Measurements from ENCODE around the gene TBC1D7.

Gene TBC1D7

DNA sequence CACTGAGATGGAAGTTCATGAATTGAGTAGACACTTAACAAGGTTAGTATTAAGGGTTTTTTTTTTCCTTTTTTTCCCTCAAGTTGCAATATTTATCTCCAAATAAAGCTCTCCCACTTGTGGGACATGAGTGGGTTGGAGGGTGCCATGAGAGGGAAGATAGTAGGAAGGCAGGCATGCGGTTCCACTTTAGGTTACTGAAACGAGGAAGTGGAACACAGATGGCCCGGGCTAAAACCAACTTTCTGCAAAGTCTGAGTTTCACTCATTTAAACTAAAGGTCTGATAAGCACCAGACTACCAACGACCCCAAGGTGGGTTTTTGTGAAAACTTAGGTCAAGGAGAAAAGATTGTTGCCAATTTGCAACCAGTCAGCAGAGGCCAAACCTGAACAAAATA lies 42.2 kb downstream of the TBC1D7 start:
- H3K36me3 ChIP-seq = peaks cover 11% of the 10 kb centered on the region
- H3K27me3 ChIP-seq (ENCODE audit: insufficient read depth, low read depth, severe bottlenecking) = no peaks in the 10 kb centered on the region
- DNase-seq = no peak
- TF ChIP-seq, protein P1, sequence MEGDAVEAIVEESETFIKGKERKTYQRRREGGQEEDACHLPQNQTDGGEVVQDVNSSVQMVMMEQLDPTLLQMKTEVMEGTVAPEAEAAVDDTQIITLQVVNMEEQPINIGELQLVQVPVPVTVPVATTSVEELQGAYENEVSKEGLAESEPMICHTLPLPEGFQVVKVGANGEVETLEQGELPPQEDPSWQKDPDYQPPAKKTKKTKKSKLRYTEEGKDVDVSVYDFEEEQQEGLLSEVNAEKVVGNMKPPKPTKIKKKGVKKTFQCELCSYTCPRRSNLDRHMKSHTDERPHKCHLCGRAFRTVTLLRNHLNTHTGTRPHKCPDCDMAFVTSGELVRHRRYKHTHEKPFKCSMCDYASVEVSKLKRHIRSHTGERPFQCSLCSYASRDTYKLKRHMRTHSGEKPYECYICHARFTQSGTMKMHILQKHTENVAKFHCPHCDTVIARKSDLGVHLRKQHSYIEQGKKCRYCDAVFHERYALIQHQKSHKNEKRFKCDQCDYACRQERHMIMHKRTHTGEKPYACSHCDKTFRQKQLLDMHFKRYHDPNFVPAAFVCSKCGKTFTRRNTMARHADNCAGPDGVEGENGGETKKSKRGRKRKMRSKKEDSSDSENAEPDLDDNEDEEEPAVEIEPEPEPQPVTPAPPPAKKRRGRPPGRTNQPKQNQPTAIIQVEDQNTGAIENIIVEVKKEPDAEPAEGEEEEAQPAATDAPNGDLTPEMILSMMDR (IDR thresholded peaks at IDR 0.05; ENCODE audit: low read depth, low read length) = no peak
- H3K27ac ChIP-seq = no peak overlapping the region
- no peaks in the 10 kb centered on the region for H3K9me3 ChIP-seq (ENCODE audit: severe bottlenecking)
- no peak overlapping the region for H3K4me3 ChIP-seq (ENCODE audit: low read depth, low read length)

DNA sequence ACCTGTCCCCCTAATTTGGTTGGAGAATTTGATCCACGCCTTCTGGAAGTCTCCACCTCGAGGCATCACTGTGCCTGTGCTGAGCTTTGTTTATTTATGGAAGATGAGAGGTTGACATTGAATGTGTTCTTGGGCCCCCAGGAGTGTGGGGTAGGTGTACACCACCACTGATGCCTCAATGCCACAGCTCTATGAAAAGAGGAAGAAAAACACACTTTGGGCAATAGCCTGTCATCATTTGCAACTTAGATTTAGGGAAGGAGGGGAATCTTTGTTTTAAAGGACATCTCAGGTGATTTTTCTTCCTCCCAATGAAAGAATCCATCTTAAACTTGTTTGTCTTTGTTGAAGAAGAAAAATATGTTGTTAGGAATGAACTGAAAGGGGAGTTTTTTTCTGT lies 42.6 kb downstream of the TBC1D7 start:
- no peaks in the 10 kb centered on the region for H3K9me3 ChIP-seq (ENCODE audit: severe bottlenecking)
- TF ChIP-seq, protein P1 (IDR thresholded peaks at IDR 0.05; ENCODE audit: low read depth, low read length) = no peak
- peaks cover 10% of the 10 kb centered on the region for H3K36me3 ChIP-seq
- no peak overlapping the region for H3K27ac ChIP-seq
- no peak for DNase-seq
- H3K27me3 ChIP-seq (ENCODE audit: insufficient read depth, low read depth, severe bottlenecking) = no peaks in the 10 kb centered on the region
- H3K4me3 ChIP-seq (ENCODE audit: low read depth, low read length) = no peak overlapping the region

DNA sequence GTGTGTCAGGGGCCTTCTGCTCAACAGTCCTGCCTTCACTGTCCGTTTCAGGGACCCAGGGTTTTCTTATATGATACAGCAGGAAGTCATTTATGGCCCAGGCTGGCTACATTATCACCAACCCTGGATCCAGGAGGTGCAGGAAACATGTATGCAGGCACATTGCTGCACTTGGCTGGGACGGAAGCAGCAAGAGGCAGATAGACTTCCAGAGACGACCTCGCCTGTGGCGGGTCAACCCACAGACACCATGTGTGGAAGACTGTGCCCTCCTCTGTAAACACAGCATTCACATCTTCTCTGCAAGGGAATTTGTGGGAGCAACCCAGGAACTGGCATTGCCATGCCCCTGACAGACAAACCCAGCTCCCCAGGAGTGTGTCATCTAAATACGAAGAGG lies 43.7 kb downstream of the TBC1D7 start:
- Histone ChIP-seq H3K27ac (no peak overlapping the region), H3K4me3 (ENCODE audit: low read depth, low read length) (no peak overlapping the region), H3K9me3 (ENCODE audit: severe bottlenecking) (no peaks in the 10 kb centered on the region), H3K27me3 (ENCODE audit: insufficient read depth, low read depth, severe bottlenecking) (no peaks in the 10 kb centered on the region), H3K36me3 (peaks cover 10% of the 10 kb centered on the region)
- no peak for DNase-seq
- TF ChIP-seq, protein P1 (IDR thresholded peaks at IDR 0.05; ENCODE audit: low read depth, low read length) = no peak

DNA sequence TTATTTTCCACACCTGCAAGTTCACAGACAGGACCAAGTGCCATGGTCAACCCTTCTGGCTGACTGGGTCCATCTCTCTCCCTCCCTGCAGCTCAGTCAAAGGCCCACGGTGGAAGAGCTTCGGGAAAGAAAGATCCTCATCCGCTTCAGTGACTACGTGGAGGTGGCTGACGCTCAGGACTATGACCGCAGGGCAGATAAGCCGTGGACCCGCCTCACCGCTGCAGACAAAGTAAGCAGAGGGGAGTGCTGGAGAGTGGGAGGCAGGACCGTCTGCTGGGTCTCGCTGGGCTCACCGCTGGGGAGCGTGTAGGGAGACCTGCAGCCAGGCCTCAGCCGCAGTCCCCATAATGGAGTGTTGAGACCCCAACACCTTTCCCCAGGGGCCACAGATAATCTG lies 45.0 kb downstream of the TBC1D7 start:
- H3K27me3 ChIP-seq (ENCODE audit: insufficient read depth, low read depth, severe bottlenecking) = no peaks in the 10 kb centered on the region
- H3K4me3 ChIP-seq (ENCODE audit: low read depth, low read length) = no peak overlapping the region
- no peaks in the 10 kb centered on the region for H3K9me3 ChIP-seq (ENCODE audit: severe bottlenecking)
- DNase-seq = no peak
- H3K27ac ChIP-seq = no peak overlapping the region
- TF ChIP-seq, protein P1 (IDR thresholded peaks at IDR 0.05; ENCODE audit: low read depth, low read length) = no peak
- H3K36me3 ChIP-seq = peaks cover 8% of the 10 kb centered on the region

DNA sequence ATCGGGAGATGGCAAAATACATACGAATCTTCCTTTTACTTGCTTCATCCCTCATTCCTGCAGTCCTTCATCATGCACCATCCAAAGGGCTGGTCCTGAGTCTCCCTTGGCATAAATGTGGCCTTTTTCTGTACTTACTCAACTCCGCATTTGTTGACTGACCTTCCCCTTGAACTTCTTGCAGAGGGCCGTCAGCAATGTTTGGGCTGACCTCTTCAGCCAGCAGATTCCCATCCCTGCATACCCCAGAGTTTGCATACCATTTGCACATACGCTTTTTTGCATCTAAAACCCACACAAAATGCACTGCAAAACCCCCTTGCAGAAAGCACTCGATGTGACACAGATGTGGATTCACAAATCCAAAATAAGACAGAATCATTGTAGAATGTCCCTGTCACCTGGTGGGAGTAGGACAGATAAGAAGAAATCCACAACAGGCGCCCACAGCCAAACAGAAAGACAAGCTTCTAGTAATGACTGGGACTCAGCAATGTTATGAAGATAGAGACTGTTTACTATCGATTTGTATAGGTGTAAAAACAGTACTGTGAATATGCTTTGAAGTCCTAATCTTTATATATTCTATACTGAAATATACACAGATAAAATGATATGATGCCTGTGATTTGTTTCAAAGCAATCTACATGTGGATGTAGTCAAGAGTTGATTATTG lies 45.8 kb downstream of the TBC1D7 start:
- no peak overlapping the region for H3K4me3 ChIP-seq (ENCODE audit: low read depth, low read length)
- no peaks in the 10 kb centered on the region for H3K9me3 ChIP-seq (ENCODE audit: severe bottlenecking)
- H3K36me3 ChIP-seq = peaks cover 7% of the 10 kb centered on the region
- H3K27me3 ChIP-seq (ENCODE audit: insufficient read depth, low read depth, severe bottlenecking) = no peaks in the 10 kb centered on the region
- H3K27ac ChIP-seq = no peak overlapping the region
- no peak for DNase-seq
- TF ChIP-seq, protein P1 (IDR thresholded peaks at IDR 0.05; ENCODE audit: low read depth, low read length) = no peak

DNA sequence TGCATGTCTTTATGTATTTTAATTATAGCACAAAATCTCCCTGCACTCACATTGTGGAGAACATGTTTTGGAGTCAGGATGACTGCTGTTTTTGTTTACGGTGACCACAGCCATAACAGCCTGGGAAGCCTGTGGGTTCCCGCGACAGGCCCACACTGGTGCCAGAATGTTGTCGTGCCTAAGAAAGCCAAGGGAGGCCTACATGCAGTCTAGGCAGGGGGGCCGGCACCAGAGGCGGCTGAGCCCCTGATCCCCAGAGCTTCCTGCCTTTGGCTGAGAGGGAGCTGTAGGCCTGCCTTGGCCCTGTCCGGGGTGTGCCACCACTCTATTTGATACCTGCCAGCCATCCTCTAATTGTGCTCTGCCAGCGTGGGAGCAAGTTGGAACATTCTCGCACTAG lies 46.7 kb downstream of the TBC1D7 start:
- TF ChIP-seq, protein P1 (IDR thresholded peaks at IDR 0.05; ENCODE audit: low read depth, low read length) = no peak
- H3K27me3 ChIP-seq (ENCODE audit: insufficient read depth, low read depth, severe bottlenecking) = no peaks in the 10 kb centered on the region
- H3K27ac ChIP-seq = no peak overlapping the region
- no peaks in the 10 kb centered on the region for H3K9me3 ChIP-seq (ENCODE audit: severe bottlenecking)
- no peak for DNase-seq
- H3K36me3 ChIP-seq = peaks cover 3% of the 10 kb centered on the region
- H3K4me3 ChIP-seq (ENCODE audit: low read depth, low read length) = no peak overlapping the region

Data from WERI-Rb-1 (cell line).